ENCODE results near the gene RAB28.

DNA sequence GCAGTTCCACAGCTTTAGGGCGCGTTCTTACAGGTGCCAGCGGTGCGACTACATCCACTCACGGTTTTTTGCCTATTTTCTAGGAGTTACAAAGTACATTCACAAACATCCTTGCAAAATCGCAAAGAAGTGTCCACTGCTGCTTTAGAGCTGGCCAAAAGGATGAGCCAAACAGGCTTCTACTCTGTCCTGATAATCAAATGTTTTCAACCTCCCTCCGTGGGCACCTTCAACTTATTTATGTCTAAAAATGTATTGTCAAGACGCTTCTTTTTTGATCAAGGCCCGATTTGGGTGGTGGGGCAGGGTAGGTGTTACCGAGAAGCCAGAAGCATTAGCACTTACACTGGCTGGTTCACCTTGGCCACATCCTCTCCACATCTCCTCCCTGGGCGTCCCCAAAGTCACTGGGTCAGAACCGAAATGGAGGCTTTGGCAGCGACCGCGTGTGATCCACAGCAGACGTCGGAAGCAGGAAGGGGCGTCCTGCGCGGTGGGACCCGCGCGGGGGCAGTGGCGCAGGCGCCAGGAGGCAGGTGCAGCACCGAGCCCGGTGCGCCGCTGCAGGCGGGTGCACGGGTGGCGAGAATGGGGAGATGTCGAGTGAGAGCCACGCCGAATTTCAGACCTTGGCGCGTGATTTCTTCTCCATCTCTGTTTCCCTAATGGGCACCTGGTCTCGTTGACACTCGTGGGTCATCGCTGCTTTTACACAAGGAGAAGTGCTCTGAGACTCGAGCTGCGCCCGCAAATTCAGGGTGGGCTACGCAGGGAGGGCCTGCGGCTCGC is 43.2 kb upstream of the RAB28 start:
- TF ChIP-seq POLR2A (IDR thresholded peaks at IDR 0.05), result no peak
- TF ChIP-seq, protein P1, sequence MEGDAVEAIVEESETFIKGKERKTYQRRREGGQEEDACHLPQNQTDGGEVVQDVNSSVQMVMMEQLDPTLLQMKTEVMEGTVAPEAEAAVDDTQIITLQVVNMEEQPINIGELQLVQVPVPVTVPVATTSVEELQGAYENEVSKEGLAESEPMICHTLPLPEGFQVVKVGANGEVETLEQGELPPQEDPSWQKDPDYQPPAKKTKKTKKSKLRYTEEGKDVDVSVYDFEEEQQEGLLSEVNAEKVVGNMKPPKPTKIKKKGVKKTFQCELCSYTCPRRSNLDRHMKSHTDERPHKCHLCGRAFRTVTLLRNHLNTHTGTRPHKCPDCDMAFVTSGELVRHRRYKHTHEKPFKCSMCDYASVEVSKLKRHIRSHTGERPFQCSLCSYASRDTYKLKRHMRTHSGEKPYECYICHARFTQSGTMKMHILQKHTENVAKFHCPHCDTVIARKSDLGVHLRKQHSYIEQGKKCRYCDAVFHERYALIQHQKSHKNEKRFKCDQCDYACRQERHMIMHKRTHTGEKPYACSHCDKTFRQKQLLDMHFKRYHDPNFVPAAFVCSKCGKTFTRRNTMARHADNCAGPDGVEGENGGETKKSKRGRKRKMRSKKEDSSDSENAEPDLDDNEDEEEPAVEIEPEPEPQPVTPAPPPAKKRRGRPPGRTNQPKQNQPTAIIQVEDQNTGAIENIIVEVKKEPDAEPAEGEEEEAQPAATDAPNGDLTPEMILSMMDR (IDR thresholded peaks at IDR 0.05), result no peak
- no peak for TF ChIP-seq EP300 (IDR thresholded peaks at IDR 0.05)
